Measurements from ENCODE around the gene TMEM125. TPM values are rescaled to one million over a fixed set of nuclear protein-coding genes. Genes with fewer than 3 reads are reported as not detected.

TMEM125 gene
- 10 to 100 TPM in 2 of 4 donors, 1 to 10 TPM in 2; 4.2 to 15.5 (median 10.2) TPM for total RNA-seq

DNA sequence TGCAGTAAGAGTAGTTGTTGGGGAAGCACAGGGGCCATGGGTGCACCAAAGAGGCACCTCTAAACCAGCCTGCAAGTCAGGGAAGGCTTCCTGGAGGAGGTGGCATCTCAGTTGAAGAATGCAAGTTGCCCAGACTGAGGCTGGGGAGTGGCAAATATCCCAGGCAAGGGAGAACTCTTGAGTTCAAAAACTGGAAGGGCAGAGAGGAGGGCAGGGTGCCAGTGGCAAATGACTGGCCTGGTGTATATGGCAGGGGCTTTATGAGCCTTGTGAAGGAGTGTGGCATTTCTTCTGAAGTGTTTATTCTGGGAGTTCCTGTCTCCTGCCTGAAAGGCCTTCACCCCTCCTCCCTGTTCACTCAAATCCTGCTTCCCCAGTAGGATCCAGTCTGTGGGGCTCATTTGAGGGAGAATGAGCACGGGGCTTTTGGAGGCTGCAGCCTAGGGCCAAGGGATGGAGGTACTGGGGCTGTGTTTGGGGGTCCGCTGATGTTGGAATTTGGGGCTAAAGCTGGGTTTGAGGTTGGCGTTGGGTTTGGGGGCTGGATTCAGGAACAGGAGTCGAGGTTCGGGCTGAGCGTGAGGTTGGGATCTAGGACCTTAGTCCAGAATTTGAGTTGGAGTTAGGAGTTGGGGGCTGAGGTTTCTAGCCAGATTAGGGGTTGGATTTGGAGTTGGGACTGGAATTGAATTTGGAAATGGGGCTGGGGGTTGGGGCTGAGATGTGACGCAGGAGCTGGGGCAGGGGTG is at the start of gene TMEM125:
TSS of gene TMEM125 (plus strand) at position 357 of the 749 bp plus-strand sequence. CDS start 2,740 bp downstream, outside the sequence.
- 62 to 75% methylated on average over 5 to 7 of the region's 7 CpGs for WGBS, 2 donors
- DNase-seq, result no peak
- Histone ChIP-seq H3K27ac (peak within 1 kb of the TSS; percentile 65 to 77 (median 74)), H3K4me3 (peak within 1 kb of the TSS in 3 of 4 donors; percentile 21 to 52 (median 30)), H3K4me1 (peaks cover 7 to 39% (median 17%) of the 10 kb centered on the region in 3 donors), H3K36me3 (no peaks in the 10 kb centered on the region), H3K9me3 (no peaks in the 10 kb centered on the region), H3K27me3 (peaks cover 0 to 21% (median 0%) of the 10 kb centered on the region in 4 donors)
- TF ChIP-seq, protein P1, sequence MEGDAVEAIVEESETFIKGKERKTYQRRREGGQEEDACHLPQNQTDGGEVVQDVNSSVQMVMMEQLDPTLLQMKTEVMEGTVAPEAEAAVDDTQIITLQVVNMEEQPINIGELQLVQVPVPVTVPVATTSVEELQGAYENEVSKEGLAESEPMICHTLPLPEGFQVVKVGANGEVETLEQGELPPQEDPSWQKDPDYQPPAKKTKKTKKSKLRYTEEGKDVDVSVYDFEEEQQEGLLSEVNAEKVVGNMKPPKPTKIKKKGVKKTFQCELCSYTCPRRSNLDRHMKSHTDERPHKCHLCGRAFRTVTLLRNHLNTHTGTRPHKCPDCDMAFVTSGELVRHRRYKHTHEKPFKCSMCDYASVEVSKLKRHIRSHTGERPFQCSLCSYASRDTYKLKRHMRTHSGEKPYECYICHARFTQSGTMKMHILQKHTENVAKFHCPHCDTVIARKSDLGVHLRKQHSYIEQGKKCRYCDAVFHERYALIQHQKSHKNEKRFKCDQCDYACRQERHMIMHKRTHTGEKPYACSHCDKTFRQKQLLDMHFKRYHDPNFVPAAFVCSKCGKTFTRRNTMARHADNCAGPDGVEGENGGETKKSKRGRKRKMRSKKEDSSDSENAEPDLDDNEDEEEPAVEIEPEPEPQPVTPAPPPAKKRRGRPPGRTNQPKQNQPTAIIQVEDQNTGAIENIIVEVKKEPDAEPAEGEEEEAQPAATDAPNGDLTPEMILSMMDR (IDR thresholded peaks at IDR 0.05), result no peak
- TF ChIP-seq POLR2A (IDR thresholded peaks at IDR 0.05), result no peak
- intact Hi-C loops (cut with DNase I), result no loop called here

DNA sequence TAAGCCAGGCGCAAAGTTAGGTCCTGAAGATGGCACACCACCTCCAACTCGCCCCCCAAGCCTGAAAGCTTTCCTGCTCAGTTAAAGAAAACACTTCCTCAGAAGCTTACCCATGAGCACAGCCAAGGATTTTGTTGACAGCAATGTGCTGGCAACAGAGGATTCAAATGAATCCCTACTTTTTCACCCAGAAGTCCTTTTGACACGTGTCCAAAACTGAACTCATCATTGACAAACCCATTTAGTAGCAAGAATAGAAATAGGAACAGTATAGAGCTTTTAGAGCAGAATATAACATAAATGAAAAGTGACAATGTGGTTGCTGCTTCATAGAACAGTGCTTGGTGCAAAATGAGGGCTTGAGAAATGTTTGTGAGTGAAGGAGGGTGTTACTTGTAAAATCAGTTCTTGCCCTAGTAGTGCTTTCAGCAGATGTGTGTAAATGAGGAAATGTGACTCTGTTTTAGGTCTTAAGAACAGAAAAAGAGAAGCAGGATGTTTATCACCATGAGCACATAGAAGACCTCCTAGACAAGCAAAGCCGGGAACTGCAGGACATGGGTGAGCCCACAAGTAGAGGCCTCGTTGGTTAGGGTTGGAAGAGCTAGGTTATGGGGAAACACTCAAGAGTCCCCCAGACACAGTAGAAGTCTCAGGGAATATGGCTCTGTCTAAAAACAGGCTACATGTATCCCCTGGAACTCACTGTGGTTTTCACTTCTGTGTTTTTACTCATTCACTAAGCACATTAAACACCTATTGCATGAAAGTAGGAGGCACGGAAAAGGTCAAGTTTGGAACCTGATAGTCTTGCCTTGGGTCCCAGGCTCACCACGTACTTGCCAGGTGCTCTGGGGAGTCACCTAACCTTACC is 48.6 kb upstream of the TMEM125 start:
- intact Hi-C loops (cut with DNase I), result no loop called here
- H3K4me1 ChIP-seq, result no peaks in the 10 kb centered on the region
- no peaks in the 10 kb centered on the region for H3K9me3 ChIP-seq
- DNase-seq, result no peak
- peaks cover 0 to 5% (median 0%) of the 10 kb centered on the region in 4 donors for H3K27me3 ChIP-seq
- TF ChIP-seq, protein P1 (IDR thresholded peaks at IDR 0.05), result no peak
- no peak for TF ChIP-seq POLR2A (IDR thresholded peaks at IDR 0.05)
- no peak overlapping the region for H3K4me3 ChIP-seq
- H3K27ac ChIP-seq, result peak overlapping the region in 1 of 4 donors; percentile 10
- H3K36me3 ChIP-seq, result no peaks in the 10 kb centered on the region
- WGBS, 2 donors, result 57 to 70% methylated on average over 7 of the region's 7 CpGs

DNA sequence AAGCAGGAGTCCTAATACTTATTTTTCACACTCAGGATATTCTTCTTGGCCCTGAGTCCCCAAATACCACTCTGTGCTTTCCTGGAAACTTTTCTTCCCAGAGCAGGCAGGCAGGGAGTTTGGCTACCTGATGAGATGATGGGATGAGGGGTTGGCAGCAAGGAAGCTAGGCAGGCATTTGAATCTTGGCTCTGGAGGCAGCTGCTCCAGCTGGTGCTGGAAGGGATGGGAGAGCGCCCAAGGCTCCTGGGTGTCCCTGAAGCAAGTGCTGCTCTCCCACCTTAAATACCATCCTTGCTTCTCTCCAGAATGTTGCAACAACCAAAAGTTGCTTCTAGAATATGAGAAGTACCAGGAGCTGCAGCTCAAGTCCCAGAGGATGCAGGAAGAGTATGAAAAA is 48.0 kb upstream of the TMEM125 start:
- TF ChIP-seq, protein P1 (IDR thresholded peaks at IDR 0.05), result no peak
- TF ChIP-seq POLR2A (IDR thresholded peaks at IDR 0.05), result no peak
- Histone ChIP-seq H3K27ac (peak overlapping the region in 1 of 4 donors; percentile 10), H3K9me3 (no peaks in the 10 kb centered on the region), H3K4me3 (no peak overlapping the region), H3K4me1 (no peaks in the 10 kb centered on the region), H3K36me3 (no peaks in the 10 kb centered on the region), H3K27me3 (peaks cover 0 to 3% (median 0%) of the 10 kb centered on the region in 4 donors)
- intact Hi-C loops (cut with DNase I), result no loop called here
- no peak for DNase-seq
- WGBS, 2 donors, result 100% methylated on average over 1 of the region's 1 CpG

DNA sequence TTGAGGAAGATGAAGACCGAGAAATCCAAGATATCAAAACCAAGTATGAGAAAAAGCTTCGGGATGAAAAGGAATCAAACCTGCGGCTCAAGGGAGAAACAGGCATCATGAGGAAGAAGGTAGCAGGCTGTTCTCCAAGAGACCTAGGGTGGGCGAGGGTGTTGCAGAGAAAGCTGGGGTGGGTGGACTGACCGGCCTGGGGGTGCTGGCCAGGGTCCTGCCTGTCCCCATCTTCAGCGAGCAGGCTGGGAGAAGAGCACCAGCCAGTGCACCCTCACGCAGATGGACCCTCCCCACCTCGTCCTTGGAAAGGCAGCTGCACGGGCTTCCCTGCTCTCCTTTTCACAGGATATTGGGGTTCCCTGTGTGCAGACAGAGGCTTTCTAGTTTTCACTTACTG is 46.9 kb upstream of the TMEM125 start:
- DNase-seq, result no peak
- TF ChIP-seq, protein P1 (IDR thresholded peaks at IDR 0.05), result no peak
- no peak for TF ChIP-seq POLR2A (IDR thresholded peaks at IDR 0.05)
- H3K9me3 ChIP-seq, result no peaks in the 10 kb centered on the region
- intact Hi-C loops (cut with DNase I), result no loop called here
- no peak overlapping the region for H3K4me3 ChIP-seq
- no peaks in the 10 kb centered on the region for H3K36me3 ChIP-seq
- 71 to 78% methylated on average over 6 to 9 of the region's 9 CpGs for WGBS, 2 donors
- no peak overlapping the region for H3K27ac ChIP-seq
- H3K27me3 ChIP-seq, result no peaks in the 10 kb centered on the region
- peaks cover 3 to 5% (median 3%) of the 10 kb centered on the region in 3 donors for H3K4me1 ChIP-seq

Data from esophagus squamous epithelium (tissue), 5 donors.